Central memory CD4-positive, alpha-beta T cell (primary cell): ENCODE measurements around the gene ADARB2.
"Not testable (repeated sequence)": the region's sequence is repeated elsewhere in the genome, so short reads cannot be mapped to it uniquely, and the experiment has no call there.

Source experiments
- DNase-seq: peaks from one replicate; pipeline ENCODE4 v3.0.0; 2022

The ADARB2 gene

DNA sequence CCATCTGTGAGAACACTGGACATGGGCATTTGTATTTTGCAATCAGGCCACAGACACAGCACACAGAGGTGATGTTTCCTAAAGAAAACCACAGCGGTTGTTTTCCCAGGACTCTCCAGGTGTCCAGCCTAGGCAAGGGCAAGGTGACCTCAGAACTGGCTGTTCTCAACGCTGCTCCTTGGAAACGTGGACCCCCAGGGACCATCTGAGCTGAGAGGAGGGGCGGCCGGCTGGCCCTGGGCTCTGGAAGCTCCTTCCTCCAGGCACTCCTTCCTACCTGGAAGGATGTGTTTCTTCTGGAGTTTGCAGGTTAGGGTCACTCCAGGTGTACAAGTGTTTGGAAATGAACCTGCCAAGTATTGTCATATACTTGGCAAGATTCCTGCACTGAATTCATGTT is 103.1 kb downstream of the ADARB2 start:
- no peak for DNase-seq

DNA sequence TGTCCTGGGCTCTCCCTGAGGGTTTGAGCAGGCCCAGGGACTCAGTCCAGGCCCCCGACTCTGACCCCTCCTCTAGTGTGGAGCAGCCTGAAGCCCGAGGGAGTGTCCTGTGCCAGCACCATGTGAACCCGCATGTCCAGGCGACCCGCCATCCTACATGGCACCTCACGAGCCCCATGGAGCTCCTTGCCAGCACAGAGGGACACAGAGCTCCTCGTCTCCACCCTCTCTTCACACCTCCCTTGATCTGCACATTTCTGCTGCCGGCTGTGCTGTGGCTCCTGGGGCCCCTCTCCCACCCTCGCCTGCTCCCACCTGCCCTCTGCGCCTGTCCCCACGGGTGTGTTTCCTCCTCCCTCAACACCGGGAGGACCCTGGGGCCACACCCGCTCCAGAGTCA is 103.5 kb downstream of the ADARB2 start:
- no peak for DNase-seq

DNA sequence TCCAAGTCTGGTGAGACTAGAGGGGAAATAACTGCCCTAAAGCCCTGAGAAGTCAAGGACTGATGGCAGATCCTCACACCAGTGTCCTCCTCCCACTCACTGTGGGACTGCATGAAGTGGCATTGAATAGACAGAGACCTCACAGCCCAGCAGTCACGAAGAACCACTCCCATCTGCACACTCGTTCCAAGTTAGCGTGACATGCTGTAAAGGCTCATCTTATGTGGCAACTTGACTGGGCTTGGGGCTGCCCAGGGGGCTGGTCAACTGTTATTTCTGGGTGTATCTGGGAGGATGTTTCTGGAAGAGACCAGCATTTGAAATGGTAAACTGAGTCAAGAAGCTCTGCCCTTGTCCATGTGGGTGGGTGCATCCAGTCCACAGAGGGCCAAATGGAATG is 104.7 kb downstream of the ADARB2 start:
- no peak for DNase-seq

DNA sequence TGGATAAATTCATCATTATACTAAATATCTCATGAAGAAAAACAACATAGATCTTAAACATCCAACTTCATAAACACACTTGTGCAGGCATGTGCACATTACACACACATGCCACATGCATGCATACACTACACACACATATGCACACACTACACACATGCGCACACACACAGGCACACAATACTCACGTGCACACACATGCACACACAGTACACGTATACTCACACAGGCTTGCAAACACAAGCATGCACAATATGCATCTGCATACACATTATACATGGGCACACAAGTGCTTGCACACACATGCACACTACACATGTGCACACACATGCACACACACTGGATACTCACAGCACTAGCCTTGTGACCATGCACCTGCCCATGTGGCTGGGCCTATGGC is 105.2 kb downstream of the ADARB2 start:
- no peak for DNase-seq

DNA sequence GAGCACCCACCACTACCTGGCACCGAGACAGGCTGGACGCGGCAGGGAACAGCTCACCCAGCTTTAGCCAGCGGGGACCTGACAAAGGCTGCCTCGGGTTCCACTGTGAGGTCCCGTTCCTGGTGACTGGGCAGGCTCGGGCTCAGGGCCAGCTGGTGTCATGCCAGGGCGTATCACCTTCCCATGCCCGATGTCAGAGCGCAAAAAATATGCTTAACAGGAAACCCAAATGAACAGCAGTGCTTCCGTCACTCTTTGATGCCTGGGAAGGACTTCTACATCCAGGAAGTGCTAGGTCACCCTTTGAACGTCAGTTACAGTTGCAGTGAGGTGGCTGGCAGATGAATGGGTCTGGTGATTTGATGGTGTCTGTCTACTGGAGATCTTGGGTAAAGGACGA is 106.0 kb downstream of the ADARB2 start:
- DNase-seq = no peak

DNA sequence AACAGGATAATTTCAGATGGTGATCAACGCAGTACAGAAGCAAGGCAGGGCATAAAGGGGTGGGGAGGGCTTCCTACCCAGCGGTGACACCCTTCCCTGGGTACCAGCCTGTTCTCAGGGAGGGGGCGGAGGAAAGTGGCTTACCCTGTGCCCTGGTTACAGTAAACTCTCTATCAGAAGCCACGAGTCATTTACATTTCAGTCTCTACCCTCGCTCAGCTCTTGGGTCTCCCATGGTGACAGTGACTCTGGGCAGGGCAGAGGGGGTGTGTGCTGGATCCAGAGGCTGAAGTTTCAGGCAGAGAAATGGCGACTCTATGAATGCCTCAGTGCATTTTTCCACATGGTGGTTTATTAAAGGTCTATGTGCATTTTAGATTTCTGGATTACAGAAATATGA is 107.0 kb downstream of the ADARB2 start:
- DNase-seq = no peak

DNA sequence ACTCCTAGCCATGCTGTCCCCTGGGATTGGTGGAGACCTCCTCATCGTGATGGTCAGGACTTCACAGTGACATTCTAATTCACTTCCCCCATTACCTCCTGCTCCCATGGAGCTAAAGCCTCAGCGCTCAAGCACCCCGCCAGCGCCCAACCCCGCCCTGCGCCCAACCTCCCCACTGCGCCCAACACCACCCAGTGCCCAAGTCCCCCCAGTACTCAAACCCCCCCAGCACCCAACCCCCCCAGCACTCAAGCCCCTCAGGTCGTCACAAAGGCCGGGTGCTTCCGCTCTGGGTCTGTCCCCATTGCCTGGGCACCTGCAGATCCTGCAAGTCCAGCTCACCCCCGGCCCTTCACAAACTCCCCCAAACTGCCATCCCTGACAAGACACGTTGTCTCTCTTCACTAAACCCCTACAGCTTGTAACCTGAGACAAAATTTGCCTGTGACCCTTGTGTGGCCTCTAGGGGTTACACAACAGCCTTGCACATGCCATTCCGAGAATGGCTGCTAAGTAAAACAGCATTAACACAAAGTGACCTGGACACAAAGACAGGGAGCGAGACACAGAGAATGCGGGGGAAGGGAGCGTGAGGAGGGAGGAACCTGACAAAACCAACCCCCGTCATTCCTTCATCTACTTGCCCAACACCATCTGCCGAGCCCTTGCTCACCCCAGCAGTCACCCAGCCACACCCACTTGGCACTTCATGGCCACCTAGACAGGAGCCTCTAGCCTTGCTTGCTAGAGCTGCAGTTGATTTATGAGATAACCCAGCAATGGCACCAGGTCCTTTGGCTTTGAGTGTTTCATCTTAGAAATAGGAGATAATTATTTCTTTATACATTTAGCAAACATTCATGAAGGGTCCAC is 107.8 kb downstream of the ADARB2 start:
- no peak for DNase-seq

DNA sequence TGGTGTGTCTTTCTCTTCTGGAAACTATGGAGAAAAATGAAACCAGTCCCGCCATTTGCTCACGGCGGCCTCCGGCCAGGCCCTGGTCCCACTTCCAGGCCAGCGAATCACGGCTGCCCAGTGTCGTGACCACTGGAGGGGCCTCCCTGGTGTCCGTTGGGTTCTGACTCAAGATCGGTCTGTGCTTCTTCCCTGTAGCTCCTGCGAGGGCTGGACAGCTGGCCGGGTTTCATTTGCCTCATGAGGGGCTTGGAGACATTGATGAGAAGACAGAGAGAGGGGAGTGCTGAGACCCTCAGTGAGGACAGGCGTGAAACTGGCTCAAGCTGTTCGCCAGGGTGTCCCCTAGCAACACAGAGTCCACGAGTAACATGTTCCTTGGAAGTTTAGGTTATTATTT is 108.6 kb downstream of the ADARB2 start:
- DNase-seq = no peak

DNA sequence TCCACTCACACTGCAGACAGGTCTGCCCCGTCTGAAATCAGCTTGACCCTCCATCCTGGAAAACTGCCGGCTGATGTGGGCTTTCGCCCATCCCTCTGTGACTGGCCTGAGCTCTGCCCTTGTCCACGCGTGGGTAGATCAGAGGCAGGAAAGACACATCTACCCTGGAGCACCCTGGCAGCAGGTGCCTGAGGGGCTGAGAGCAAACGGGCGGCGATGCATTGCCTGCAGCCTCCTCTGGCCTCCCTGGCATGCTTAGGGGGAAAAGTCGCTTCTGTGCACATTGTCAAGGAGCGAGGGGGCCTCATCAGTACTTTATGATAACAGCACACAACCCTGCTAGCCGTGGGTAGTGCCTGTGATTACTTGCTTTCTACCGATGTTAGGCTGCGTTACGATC is 109.4 kb downstream of the ADARB2 start:
- DNase-seq = no peak

DNA sequence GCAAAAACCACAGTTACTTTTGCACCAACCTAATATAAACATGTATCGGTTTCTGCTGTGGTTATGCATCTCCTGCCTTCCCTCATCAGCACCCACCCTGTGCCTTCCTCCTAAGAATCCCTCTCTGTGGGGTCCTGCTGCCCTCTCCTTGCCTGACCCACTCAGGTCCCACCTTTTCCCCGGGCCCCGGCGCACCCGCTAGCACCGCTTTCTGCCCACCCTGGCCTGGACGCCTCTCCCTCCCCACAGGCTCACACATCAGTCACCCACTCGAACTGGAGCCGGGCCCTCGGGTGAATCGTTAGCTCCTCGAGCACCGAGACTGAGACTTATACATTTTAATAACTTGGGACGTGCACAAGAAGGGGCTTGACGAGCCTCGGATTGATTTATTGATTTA is 110.5 kb downstream of the ADARB2 start:
- DNase-seq = no peak

DNA sequence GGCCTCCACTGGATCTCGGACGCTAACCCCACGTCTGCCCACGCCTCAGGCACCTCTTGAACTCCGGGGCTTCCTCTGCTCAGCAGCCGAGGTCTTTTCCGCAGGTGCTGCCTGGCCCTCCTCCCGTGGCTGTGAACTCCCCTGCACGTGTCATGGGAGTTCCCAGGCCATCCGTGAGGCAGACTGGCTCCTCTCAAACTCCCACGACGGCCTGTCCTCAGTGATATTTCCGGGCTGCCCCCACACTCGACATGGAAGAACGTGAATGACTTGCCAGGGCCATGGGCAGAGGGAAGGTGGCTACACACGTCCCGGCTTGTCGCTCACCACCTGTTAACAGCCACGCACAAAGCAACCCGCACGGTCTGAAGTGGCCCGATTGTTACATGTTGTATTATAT is 110.9 kb downstream of the ADARB2 start:
- DNase-seq = no peak

DNA sequence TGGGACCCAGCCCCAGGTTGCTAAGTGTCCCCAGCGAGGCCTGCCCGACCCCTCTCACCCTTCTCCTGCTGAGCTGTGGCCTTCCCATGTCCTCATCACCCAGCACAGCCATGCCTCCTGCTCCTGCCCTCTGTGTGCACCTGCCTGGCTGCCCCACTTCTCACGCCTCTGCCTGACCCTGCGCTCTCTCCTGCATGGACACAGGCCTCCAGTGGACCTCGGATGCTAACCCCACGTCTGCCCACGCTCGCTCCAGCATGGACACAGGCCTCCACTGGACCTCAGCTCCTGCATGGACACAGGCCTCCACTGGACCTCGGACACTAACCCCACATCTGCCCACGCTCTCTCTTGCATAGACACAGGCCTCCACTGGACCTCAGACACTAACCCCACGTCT is 111.6 kb downstream of the ADARB2 start:
- no peak for DNase-seq

DNA sequence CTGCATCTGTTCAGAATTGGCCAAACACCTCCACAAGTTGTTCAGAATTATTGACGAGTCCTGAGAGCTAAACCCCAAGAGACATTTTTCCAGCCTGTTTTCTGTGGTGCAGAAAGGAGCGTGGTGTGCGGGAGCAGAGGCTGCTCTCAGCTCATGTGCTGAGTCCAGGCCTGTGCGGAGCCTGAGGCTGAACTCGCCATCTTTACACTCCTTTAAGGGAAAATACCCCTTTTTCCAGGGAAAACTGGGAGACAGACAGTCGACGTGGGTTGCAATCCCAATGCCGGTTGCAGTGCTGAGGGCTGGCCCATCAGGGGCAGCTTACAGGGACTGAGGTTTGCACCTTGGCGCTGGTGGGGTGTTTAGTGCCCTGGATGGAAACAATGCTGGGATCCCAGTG is 112.2 kb downstream of the ADARB2 start:
- DNase-seq = no peak

DNA sequence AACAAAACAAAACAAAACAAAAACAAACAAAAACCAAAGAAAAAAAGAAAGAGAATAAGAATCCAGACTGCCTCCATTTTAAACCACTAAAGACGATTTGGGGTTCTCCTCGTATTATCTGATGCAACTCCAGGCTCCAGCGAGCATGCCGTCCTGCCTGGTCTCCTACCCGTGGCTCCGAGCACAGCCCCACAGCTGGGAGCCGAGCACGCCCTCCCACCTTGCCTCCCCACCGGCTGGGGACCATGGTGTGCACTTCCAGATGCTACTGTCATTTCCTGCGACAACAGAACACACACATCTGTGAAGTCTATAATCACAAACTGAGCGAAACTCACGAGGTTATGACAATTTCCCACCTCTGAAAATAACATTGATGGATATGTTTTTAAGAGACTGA is 113.1 kb downstream of the ADARB2 start:
- DNase-seq = no peak

DNA sequence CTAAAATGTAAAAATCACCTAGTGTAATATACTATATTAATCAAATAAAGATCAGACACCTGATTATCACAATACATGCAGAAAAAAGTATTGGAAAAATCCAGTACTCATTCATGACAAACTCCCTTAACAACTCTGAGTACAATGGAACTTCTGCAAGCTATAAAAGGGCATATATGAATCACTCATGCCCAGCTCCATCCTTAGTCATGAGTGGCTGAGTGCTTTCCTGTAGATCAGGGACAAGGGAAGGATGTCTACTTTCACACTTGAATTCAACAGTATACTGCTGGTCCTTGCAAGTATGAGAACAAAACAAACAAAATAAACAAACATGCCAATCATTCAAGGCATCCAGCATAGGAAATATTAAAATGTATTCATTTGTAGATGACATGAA is 116.5 kb downstream of the ADARB2 start:
- DNase-seq = no peak

DNA sequence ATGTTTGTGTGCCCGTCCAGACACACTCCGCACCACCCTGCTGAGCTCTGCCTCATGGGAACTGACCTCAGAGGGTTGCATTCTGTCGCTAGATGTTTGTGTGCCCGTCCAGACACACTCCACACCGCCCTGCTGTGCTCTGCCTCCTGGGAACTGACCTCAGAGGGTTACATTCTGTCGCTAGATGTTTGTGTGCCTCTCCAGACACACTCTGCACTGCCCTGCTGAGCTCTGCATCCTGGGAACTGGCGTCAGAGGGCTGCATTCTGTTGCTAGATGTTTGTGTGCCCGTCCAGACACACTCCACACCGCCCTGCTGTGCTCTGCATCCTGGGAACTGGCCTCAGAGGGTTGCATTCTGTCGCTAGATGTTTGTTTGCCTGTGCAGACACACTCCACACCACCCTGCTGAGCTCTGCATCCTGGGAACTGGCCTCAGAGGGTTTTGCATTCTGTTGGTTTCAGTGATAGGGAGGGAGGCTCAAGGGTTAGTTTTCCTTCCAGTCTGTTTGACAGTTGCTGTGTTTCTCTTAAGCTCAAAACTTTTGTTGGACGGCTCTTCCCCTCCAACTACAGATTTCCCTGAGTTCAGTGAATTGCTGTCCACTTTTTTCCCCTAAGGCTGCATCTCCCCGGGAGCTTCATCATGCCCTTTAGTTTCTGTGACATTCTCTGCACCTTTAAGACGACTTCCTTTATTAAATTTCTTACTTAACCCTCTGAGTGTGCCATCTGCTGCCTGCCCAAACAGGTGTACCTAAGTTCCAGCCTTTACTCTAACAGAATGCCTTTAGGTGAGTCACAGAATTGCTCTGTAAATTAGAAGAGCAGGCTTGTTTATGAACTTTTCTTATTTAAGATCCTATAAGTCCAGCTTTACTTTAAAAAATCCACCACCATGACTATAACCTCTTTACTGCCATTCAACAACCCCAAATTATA is 119.7 kb downstream of the ADARB2 start:
- not testable (repeated sequence) for DNase-seq

DNA sequence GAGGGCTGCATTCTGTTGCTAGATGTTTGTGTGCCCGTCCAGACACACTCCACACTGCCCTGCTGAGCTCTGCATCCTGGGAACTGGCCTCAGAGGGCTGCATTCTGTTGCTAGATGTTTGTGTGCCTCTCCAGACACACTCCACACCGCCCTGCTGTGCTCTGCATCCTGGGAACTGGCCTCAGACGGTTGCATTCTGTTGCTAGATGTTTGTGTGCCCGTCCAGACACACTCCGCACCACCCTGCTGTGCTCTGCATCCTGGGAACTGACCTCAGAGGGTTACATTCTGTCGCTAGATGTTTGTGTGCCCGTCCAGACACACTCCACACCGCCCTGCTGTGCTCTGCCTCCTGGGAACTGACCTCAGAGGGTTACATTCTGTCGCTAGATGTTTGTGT is 120.6 kb downstream of the ADARB2 start:
- not testable (repeated sequence) for DNase-seq

DNA sequence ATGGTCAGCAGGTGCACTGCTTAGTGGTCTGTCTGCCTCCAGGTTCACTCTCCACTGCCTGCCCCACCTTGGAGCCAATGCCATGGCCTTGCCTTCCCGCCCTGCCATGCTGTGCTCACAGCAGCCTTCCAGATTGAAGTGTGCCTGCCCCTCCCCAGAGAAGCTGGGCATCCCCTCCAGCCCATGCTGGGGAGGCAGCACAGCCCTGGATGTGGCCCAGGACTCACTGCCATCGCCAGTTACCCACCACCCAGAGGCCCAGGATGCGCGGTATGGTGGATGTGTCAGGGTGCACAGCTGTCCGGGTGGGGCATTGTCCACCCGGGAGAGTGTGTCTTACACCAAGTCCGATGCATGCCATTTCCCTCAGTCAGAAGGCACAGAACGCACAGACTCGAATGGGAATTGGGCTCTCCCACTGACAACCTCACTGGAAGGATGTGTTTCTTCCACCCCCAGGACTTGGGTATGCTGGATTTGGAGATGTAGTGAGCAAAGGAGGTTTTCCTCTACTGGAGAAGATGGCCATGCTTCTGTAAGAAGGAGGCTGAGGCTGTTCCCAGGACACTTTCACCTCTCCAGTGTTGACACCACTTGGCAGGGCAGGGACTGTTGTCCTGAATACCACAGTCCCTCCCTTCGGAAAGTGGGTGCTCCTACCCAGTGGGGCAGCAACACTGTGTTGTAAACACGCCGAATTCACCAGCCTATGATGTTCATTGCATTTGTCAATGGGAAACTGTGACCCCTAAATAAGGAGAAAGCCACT is 122.0 kb downstream of the ADARB2 start:
- DNase-seq = no peak

DNA sequence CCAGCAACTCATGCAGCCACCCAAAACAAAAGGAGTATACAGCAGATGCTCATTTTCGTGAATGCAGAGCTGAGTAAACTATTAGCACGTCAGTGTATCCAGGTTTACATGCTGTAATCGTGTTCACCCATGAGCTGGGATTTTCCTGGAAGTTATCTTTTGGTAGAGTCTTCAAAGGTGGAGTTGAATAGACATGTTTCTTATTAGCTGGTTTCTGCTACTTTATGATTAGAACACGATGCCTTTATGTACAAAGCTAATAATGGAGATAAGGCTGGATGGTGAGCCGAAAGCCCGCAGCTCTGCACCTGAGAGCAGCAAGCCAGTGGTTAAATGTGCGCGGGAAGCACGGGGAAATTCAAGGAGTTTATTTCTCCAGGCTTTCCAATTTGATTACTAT is 123.8 kb downstream of the ADARB2 start:
- DNase-seq = no peak

DNA sequence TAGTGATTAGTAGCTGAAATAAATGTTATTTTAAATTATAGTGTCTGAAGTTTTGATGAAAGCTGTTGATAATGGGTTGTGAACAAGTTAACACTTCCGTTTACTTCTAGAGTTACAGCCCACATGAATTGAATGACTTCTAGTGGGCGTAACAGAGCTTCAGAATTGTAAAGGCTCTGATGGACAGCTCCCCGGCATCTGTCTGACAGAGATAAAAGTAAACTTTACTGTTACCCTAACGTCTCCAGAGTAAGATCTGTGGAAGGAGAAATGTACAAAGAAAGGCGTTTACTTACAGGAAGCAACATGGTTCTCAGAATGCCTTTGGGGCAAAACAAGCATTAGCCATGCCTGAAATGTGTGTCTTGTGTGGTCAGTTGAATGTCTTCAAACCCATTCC is 124.4 kb downstream of the ADARB2 start:
- no peak for DNase-seq

DNA sequence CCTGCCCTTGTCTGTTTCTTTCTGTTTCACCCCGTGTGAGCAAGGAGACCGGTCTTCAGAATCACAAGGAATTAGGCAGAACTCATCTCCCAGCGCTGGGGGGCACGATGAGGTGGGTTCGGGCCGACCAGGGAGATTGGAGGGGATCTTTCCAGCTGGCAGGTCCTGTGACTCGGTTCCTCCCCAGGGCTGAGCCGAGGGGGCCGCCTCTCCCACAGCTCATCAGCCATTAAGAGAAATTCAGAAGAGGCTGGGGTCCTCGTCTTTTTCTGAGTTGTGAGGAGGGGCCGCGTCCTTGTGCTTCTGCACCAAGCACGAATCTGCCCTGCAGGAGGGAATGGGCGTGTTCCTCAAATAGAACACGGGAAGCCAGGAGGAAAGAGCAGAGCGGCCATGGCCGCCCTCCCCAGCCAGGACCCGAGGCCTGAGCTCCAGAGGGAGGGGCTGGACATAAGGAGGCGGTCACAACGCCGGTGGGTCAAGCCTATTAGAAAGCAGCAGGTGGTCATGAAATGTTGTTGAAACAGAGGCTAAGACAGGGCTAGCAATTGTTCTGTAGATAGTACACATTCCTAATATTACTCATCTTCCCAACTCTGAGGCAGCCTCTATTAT is 125.3 kb downstream of the ADARB2 start:
- no peak for DNase-seq

DNA sequence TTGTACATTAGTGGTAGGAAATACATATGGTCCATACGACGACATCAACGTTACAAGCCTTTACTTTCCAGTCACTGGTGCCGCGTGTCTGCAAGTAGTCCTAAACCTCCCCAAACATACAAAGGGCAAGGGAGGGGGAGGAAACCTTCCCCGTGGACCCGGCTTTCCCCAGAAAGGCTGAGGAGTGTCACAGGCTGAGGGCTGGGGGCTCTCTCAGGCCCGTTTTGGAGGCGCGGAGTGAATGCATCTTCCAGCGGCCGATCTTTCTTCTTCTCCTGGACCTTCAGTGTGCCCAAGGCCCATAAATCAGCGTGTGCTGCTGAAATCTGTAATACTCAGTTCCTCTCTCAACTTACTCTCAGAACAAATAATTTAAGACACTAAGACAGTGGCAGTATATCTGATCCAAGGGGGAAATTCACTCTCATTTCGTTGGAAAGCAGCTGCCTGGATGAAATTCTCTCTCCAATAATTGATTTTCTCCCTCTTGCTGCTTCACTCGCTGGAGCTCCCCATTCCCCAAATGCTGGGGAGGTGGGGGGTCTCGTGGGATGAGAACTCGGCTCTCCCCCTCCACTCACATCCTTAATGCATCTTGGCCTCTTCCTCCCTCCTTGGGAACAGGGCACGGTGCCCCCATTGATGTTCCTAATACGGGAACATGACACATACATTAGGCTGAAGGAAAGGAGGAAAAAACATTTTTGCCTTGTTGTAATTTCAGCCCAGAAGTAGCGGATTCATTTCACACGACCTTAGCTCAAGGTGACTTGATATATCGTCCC is 126.1 kb downstream of the ADARB2 start:
- no peak for DNase-seq
